Neural progenitor cell (in vitro differentiated cells): Measurements from ENCODE around the gene ABCA7. TPM values are rescaled to one million over a fixed set of nuclear protein-coding genes. Genes with fewer than 3 reads are reported as not detected.

ENCODE experiments used
- DNase-seq: peaks from one replicate; pipeline ENCODE4 v3.0.0-alpha.2; 2016; ENCODE audit warnings: low spot score
- H2AFZ ChIP-seq: fragments of 200-600 bp; sonication (generic); replicated peaks from 2 replicates; pipeline ENCODE4 v1.6.1; 2016; ENCODE audit warnings: antibody characterized with exemption
- H3F3A ChIP-seq: fragments of 200-600 bp; sonication (generic); 2 replicates; pipeline ENCODE4 v1.6.1; 2016; ENCODE audit warnings: antibody characterized with exemption, low read depth
- H3K27ac ChIP-seq: fragments of 200-600 bp; sonication (generic); 2 replicates; pipeline ENCODE4 v1.5.1; 2016; ENCODE audit warnings: mild to moderate bottlenecking
- H3K27me3 ChIP-seq: fragments of 200-600 bp; sonication (generic); 2 replicates; pipeline ENCODE4 v1.6.1; 2016; ENCODE audit warnings: mild to moderate bottlenecking, moderate library complexity
- H3K36me3 ChIP-seq: fragments of 200-600 bp; sonication (generic); 2 replicates; pipeline ENCODE4 v1.5.1; 2016
- H3K4me1 ChIP-seq: fragments of 200-600 bp; sonication (generic); 2 replicates; pipeline ENCODE4 v1.6.1; 2016; ENCODE audit warnings: mixed run types
- H3K4me2 ChIP-seq: fragments of 200-600 bp; sonication (generic); 2 replicates; pipeline ENCODE4 v1.6.1; 2016
- H3K4me3 ChIP-seq: fragments of 200-600 bp; sonication (generic); 2 replicates; pipeline ENCODE4 v1.5.1; 2016
- H3K79me2 ChIP-seq: fragments of 200-600 bp; sonication (generic); 2 replicates; pipeline ENCODE4 v1.6.1; 2016; ENCODE audit warnings: low read depth
- H3K9ac ChIP-seq: fragments of 200-600 bp; sonication (generic); 2 replicates; pipeline ENCODE4 v1.6.1; 2016
- H3K9me3 ChIP-seq: fragments of 200-600 bp; sonication (generic); 2 replicates; pipeline ENCODE4 v1.5.1; 2016; ENCODE audit warnings: low read depth
- H4K20me1 ChIP-seq: fragments of 200-600 bp; sonication (generic); 2 replicates; pipeline ENCODE4 v1.6.1; 2016; ENCODE audit warnings: low read depth
- H3K27ac Mint-ChIP-seq: 3 replicates; pipeline ENCODE4 v1.8.0; 2021; ENCODE audit warnings: mixed read lengths
- H3K27me3 Mint-ChIP-seq: 2 replicates; pipeline ENCODE4 v1.8.0; 2022; ENCODE audit warnings: low read depth, mild to moderate bottlenecking, inconsistent platforms, moderate library complexity, mixed read lengths; ENCODE audit not compliant: insufficient read depth
- H3K36me3 Mint-ChIP-seq: 3 replicates; pipeline ENCODE4 v1.8.0; 2021; ENCODE audit warnings: mixed read lengths
- H3K4me1 Mint-ChIP-seq: 3 replicates; pipeline ENCODE4 v1.8.0; 2021; ENCODE audit warnings: mixed read lengths
- H3K4me3 Mint-ChIP-seq: 3 replicates; pipeline ENCODE4 v1.8.0; 2021; ENCODE audit warnings: mild to moderate bottlenecking, moderate library complexity, mixed read lengths
- H3K9me3 Mint-ChIP-seq: 3 replicates; pipeline ENCODE4 v1.8.0; 2020; ENCODE audit warnings: mixed read lengths
- EZH2 ChIP-seq: fragments of 200-600 bp; sonication (generic); IDR thresholded peaks from 2 replicates; pipeline ENCODE4 v1.6.1; 2017; ENCODE audit warnings: antibody characterized with exemption, mild to moderate bottlenecking, moderate library complexity
- EZH2phosphoT487 ChIP-seq: fragments of 200-600 bp; sonication (generic); IDR thresholded peaks from 2 replicates; pipeline ENCODE4 v1.6.1; 2017; ENCODE audit warnings: antibody characterized with exemption
- total RNA-seq: library from RNA; depleted of rRNA; stranded (reverse); fragments of >200 nt; gene quantifications from 2 replicates; pipeline ENCODE4 v1.2.3, GENCODE V29; 2015; ENCODE audit warnings: low replicate concordance
- TF ChIP-seq, protein P1 (sequence below): fragments of 200-600 bp; sonication (generic); IDR thresholded peaks from 2 replicates; pipeline ENCODE4 v1.5.1; 2017; ENCODE audit warnings: antibody characterized with exemption, mild to moderate bottlenecking

ABCA7 gene
- total RNA-seq, 1 donor from 2014 or later: 1.4 TPM

GRCh38 chr19:1060689-1061088 lies 20.8 kb downstream of the ABCA7 start:
- H3K4me2 ChIP-seq: no peak overlapping the region

GRCh38 chr19:1061987-1062386 lies 22.1 kb downstream of the ABCA7 start:
- H3K4me2 ChIP-seq: no peak overlapping the region
- H3K9ac ChIP-seq: no peak overlapping the region
- Mint-ChIP-seq H3K27me3 (peaks cover 18% of the 10 kb centered on the region), H3K4me1 (peaks cover 7% of the 10 kb centered on the region), H3K4me3 (no peak overlapping the region), H3K9me3 (no peaks in the 10 kb centered on the region), H3K27ac (no peak overlapping the region), H3K36me3 (no peaks in the 10 kb centered on the region)
- peaks cover 19% of the 10 kb centered on the region for H3F3A ChIP-seq
- H3K4me1 ChIP-seq: peaks cover 6% of the 10 kb centered on the region
- H3K9me3 ChIP-seq: peaks cover 7% of the 10 kb centered on the region
- no peaks in the 10 kb centered on the region for H3K36me3 ChIP-seq
- no peak for DNase-seq
- H2AFZ ChIP-seq: no peak overlapping the region
- TF ChIP-seq EZH2: no peak
- no peak for TF ChIP-seq EZH2phosphoT487
- TF ChIP-seq, protein P1, sequence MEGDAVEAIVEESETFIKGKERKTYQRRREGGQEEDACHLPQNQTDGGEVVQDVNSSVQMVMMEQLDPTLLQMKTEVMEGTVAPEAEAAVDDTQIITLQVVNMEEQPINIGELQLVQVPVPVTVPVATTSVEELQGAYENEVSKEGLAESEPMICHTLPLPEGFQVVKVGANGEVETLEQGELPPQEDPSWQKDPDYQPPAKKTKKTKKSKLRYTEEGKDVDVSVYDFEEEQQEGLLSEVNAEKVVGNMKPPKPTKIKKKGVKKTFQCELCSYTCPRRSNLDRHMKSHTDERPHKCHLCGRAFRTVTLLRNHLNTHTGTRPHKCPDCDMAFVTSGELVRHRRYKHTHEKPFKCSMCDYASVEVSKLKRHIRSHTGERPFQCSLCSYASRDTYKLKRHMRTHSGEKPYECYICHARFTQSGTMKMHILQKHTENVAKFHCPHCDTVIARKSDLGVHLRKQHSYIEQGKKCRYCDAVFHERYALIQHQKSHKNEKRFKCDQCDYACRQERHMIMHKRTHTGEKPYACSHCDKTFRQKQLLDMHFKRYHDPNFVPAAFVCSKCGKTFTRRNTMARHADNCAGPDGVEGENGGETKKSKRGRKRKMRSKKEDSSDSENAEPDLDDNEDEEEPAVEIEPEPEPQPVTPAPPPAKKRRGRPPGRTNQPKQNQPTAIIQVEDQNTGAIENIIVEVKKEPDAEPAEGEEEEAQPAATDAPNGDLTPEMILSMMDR: no peak
- H4K20me1 ChIP-seq: peaks cover 10% of the 10 kb centered on the region
- H3K4me3 ChIP-seq: no peak overlapping the region
- H3K27me3 ChIP-seq: peaks cover 37% of the 10 kb centered on the region
- no peak overlapping the region for H3K27ac ChIP-seq
- no peaks in the 10 kb centered on the region for H3K79me2 ChIP-seq

More at GRCh38 chr19:1060689-1061088, 20.8 kb downstream of the ABCA7 start:
- no peak overlapping the region for H3K4me3 ChIP-seq
- no peaks in the 10 kb centered on the region for H3K79me2 ChIP-seq
- H3K36me3 ChIP-seq: no peaks in the 10 kb centered on the region
- no peak for DNase-seq
- H3K4me3 Mint-ChIP-seq: no peak overlapping the region
- no peak for TF ChIP-seq EZH2phosphoT487
- no peak for TF ChIP-seq EZH2
- TF ChIP-seq, protein P1: no peak
- H3K4me1 Mint-ChIP-seq: peaks cover 7% of the 10 kb centered on the region
- H4K20me1 ChIP-seq: no peaks in the 10 kb centered on the region
- no peak overlapping the region for H3K27ac Mint-ChIP-seq
- no peaks in the 10 kb centered on the region for H3K9me3 Mint-ChIP-seq
- no peaks in the 10 kb centered on the region for H3K4me1 ChIP-seq
- peaks cover 2% of the 10 kb centered on the region for H3K36me3 Mint-ChIP-seq
- H3K27me3 ChIP-seq: peaks cover 24% of the 10 kb centered on the region
- H3K27me3 Mint-ChIP-seq: peaks cover 16% of the 10 kb centered on the region
- peaks cover 7% of the 10 kb centered on the region for H3K9me3 ChIP-seq
- no peak overlapping the region for H2AFZ ChIP-seq
- H3K9ac ChIP-seq: no peak overlapping the region
- H3K27ac ChIP-seq: no peak overlapping the region
- H3F3A ChIP-seq: peaks cover 8% of the 10 kb centered on the region

GRCh38 chr19:1062387-1063029 lies 22.6 kb downstream of the ABCA7 start:
- H3F3A ChIP-seq: peaks cover 19% of the 10 kb centered on the region
- no peaks in the 10 kb centered on the region for H3K79me2 ChIP-seq
- no peak for DNase-seq
- Mint-ChIP-seq H3K4me1 (peaks cover 7% of the 10 kb centered on the region), H3K27ac (no peak overlapping the region), H3K9me3 (no peaks in the 10 kb centered on the region), H3K27me3 (peaks cover 17% of the 10 kb centered on the region), H3K36me3 (no peaks in the 10 kb centered on the region), H3K4me3 (no peak overlapping the region)
- H3K4me3 ChIP-seq: no peak overlapping the region
- H3K36me3 ChIP-seq: no peaks in the 10 kb centered on the region
- TF ChIP-seq EZH2: no peak
- no peak for TF ChIP-seq EZH2phosphoT487
- TF ChIP-seq, protein P1: no peak
- H3K4me2 ChIP-seq: no peak overlapping the region
- peaks cover 11% of the 10 kb centered on the region for H3K4me1 ChIP-seq
- peaks cover 42% of the 10 kb centered on the region for H3K27me3 ChIP-seq
- H2AFZ ChIP-seq: no peak overlapping the region
- H3K27ac ChIP-seq: no peak overlapping the region
- peaks cover 7% of the 10 kb centered on the region for H3K9me3 ChIP-seq
- peaks cover 15% of the 10 kb centered on the region for H4K20me1 ChIP-seq
- no peak overlapping the region for H3K9ac ChIP-seq
